Measurements from ENCODE around the gene PTPN23.

PTPN23 gene

GRCh38 chr3:47377186-47377585 is 3.6 kb upstream of the PTPN23 start:
- TF ChIP-seq CTCF (IDR thresholded peaks at IDR 0.05) = no peak

- TF ChIP-seq CTCF (IDR thresholded peaks at IDR 0.05) = no peak
Observed at GRCh38 chr3:47378869-47379268, 2.0 kb upstream of the PTPN23 start.

- no peak for TF ChIP-seq CTCF (IDR thresholded peaks at IDR 0.05)
Observed at GRCh38 chr3:47379411-47379899, 1.4 kb upstream of the PTPN23 start.

GRCh38 chr3:47380026-47380600 is 708 bp upstream of the PTPN23 start:
- TF ChIP-seq CTCF (IDR thresholded peaks at IDR 0.05) = no peak

GRCh38 chr3:47381317-47382157 is 716 bp downstream of the PTPN23 start:
- TF ChIP-seq CTCF (IDR thresholded peaks at IDR 0.05) = no peak

GRCh38 chr3:47384425-47384824 is 3.6 kb downstream of the PTPN23 start:
- TF ChIP-seq CTCF (IDR thresholded peaks at IDR 0.05) = no peak

GRCh38 chr3:47385007-47385406 is 4.2 kb downstream of the PTPN23 start:
- no peak for TF ChIP-seq CTCF (IDR thresholded peaks at IDR 0.05)
